H1 (cell line): Measurements from ENCODE around the gene ERAP2. TPM values are rescaled to one million over a fixed set of nuclear protein-coding genes. Genes with fewer than 3 reads are reported as not detected.

ENCODE experiments used
- EZH2 ChIP-seq: fragments of 200-600 bp; sonication (generic); IDR thresholded peaks from 2 replicates; pipeline ENCODE4 v1.7.1; 2012; ENCODE audit warnings: low read depth, mild to moderate bottlenecking, moderate library complexity, low read length, inconsistent platforms; ENCODE audit not compliant: severe bottlenecking
- GTF2F1 ChIP-seq: IDR thresholded peaks from 2 replicates; pipeline ENCODE4 v1.6.1; 2012; ENCODE audit warnings: low read depth, low read length, improper control_type of control experiment, borderline replicate concordance
- JUN ChIP-seq: IDR thresholded peaks from 2 replicates; pipeline ENCODE4 v1.6.1; 2011; ENCODE audit warnings: low read depth, mild to moderate bottlenecking, improper control_type of control experiment, low read length
- RAD21 ChIP-seq, 2 experiments: IDR thresholded peaks in 1 of 2; conservative IDR thresholded peaks in 1 of 2; 2 replicates each; pipeline ENCODE4 v1.6.1; 2011; ENCODE audit warnings: low read depth in 2 of 2, low read length in 2 of 2, improper control_type of control experiment in 1 of 2, inconsistent platforms in 1 of 2, mild to moderate bottlenecking in 1 of 2, moderate library complexity in 1 of 2
- polyA plus RNA-seq, 7 experiments: library from polyadenylated mRNA; depleted of rRNA in 3 of 7; stranded (reverse) in 5 of 7; unstranded in 2 of 7; fragments of >200 nt in 5 of 7; fragments of 200-250 nt in 2 of 7; gene quantifications; 1 replicate in 5 of 7; 2 replicates in 1 of 7; 4 replicates in 1 of 7; pipeline versions ENCODE4 v1.2.1 to v1.2.3, GENCODE V29; 2011 to 2013; ENCODE audit warnings: missing spikeins in 2 of 7, mixed read lengths in 2 of 7
- total RNA-seq: library from RNA; stranded (reverse); fragmentation: NEBNext Ultra II Directional; extraction: Animal tissue kit (Norgen Biotek cat#: 25700); gene quantifications from 2 replicates; pipeline ENCODE4 v1.2.1, GENCODE V29; 2021

The ERAP2 gene
- total and polyA plus RNA-seq, 2 of the 8 experiments (the other 6 are each of a cell fraction or from before 2014, with no cell fraction given) = 0.14 TPM; not detected in 1

DNA sequence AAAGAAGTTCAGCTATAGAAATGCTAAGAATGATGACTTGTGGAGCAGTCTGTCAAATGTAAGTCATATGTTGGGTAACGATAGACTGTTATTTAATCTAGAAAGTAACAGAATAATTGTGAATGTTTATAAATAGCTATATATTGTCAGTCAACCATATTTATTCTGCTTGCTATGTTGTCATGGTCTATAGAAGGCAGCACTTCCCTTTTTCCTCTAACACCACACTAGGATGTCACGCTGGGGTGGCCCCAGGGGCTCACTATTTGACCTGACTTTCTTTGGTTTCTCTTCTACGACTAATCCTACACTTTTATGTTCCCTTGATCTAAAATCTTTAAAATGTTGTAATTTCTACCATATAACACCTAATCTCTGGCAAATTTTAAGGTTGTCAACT lies 20.5 kb downstream of the ERAP2 start (continued):
- TF ChIP-seq RAD21 (IDR thresholded peaks at IDR 0.05 in 1 of 2, conservative IDR thresholded peaks at IDR 0.05 in 1 of 2; ENCODE audit: low read depth in 2 of 2, low read length in 2 of 2) (no peak), JUN (no peak), GTF2F1 (no peak), EZH2 (no peak)
